Breast epithelium (tissue), 3 donors: ENCODE data around the gene ERV3-1.

Source experiments
- POLR2A ChIP-seq: fragments of 450-650 bp; IDR thresholded peaks from one replicate; pipeline ENCODE4 v1.6.1; 2016; ENCODE audit warnings: antibody characterized with exemption, mild to moderate bottlenecking, moderate library complexity
- POLR2AphosphoS5 ChIP-seq, 3 donors: sonication (generic); formaldehyde crosslinking; IDR thresholded peaks; one replicate each; pipeline ENCODE4 v1.6.1; 2017; ENCODE audit warnings: antibody characterized with exemption in 3 of 3
- TF ChIP-seq, protein P1 (sequence below), 3 donors: fragments of 450-650 bp; IDR thresholded peaks; one replicate each; pipeline ENCODE4 v1.5.1; 2016 to 2017; ENCODE audit warnings: antibody characterized with exemption in 3 of 3, mild to moderate bottlenecking in 3 of 3, moderate library complexity in 3 of 3

DNA sequence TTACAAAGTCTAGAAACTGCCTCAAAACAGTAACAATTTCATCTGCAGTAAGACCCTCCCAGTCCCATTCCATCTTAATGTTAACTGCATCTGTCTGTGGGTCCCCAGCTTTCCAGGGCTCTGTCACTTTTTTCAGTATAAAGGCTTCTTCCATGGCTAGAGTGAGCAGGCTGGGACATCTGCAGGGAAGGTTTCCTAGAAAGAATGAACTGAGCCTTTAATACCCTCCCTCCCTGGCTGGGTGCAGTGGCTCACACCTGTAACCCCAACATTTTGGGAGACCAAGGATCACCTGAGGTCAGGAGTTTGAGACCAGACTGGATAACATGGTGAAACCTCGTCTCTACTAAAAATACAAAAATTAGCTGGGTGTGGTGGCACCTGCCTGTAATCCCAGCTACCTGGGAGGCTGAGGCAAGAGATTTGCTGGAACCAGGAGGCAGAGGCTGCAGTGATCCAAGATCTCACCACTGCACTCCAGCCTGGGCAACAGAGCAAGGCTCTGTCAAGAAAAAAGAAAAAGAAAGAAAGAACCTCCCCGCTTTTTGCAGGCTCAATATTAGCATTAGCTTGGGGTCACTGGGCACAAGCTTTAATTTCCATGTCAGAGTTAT, 3.4 kb downstream of the ERV3-1 start:
- TF ChIP-seq POLR2AphosphoS5 (IDR thresholded peaks at IDR 0.05) (no peak), POLR2A (no peak)
- TF ChIP-seq, protein P1, sequence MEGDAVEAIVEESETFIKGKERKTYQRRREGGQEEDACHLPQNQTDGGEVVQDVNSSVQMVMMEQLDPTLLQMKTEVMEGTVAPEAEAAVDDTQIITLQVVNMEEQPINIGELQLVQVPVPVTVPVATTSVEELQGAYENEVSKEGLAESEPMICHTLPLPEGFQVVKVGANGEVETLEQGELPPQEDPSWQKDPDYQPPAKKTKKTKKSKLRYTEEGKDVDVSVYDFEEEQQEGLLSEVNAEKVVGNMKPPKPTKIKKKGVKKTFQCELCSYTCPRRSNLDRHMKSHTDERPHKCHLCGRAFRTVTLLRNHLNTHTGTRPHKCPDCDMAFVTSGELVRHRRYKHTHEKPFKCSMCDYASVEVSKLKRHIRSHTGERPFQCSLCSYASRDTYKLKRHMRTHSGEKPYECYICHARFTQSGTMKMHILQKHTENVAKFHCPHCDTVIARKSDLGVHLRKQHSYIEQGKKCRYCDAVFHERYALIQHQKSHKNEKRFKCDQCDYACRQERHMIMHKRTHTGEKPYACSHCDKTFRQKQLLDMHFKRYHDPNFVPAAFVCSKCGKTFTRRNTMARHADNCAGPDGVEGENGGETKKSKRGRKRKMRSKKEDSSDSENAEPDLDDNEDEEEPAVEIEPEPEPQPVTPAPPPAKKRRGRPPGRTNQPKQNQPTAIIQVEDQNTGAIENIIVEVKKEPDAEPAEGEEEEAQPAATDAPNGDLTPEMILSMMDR (IDR thresholded peaks at IDR 0.05), result no peak
